Neural cell (in vitro differentiated cells): Measurements from ENCODE around the gene AFDN. TPM values are rescaled to one million over a fixed set of nuclear protein-coding genes. Genes with fewer than 3 reads are reported as not detected.

Experiments used
- H2AFZ ChIP-seq: fragments of 200-600, 300-800 bp; sonication (generic), shearing (Covaris generic); 2 replicates; pipeline ENCODE4 v1.6.0; 2014; ENCODE audit warnings: low read depth, mild to moderate bottlenecking, antibody characterized with exemption, low read length, moderate library complexity
- H3F3A ChIP-seq: fragments of 200-600 bp; shearing (Covaris generic); 2 replicates; pipeline ENCODE4 v1.6.1; 2016; ENCODE audit warnings: mild to moderate bottlenecking, moderate library complexity, mixed read lengths, antibody characterized with exemption, low read length; ENCODE audit not compliant: insufficient read depth, poor library complexity, severe bottlenecking
- H3K27ac ChIP-seq: fragments of 200-600, 300-800 bp; sonication (generic), shearing (Covaris generic); 2 replicates; pipeline ENCODE4 v1.5.1; 2014; ENCODE audit warnings: mild to moderate bottlenecking, low read length, moderate library complexity
- H3K27me3 ChIP-seq: fragments of 300-800, 200-600 bp; sonication (generic), shearing (Covaris generic); 2 replicates; pipeline ENCODE4 v1.6.0; 2014; ENCODE audit warnings: mild to moderate bottlenecking, low read depth, low read length, moderate library complexity; ENCODE audit not compliant: insufficient read depth
- H3K36me3 ChIP-seq: fragments of 300-800, 200-600 bp; sonication (generic), shearing (Covaris generic); 2 replicates; pipeline ENCODE4 v1.5.1; 2014; ENCODE audit warnings: mild to moderate bottlenecking, antibody characterized with exemption, low read length, moderate library complexity; ENCODE audit not compliant: insufficient read depth
- H3K4me2 ChIP-seq: fragments of 300-800, 200-600 bp; sonication (generic), shearing (Covaris generic); 2 replicates; pipeline ENCODE4 v1.6.0; 2014; ENCODE audit warnings: mild to moderate bottlenecking, low read length
- H3K4me3 ChIP-seq: fragments of 300-800, 200-600 bp; sonication (generic), shearing (Covaris generic); 2 replicates; pipeline ENCODE4 v1.5.1; 2014; ENCODE audit warnings: mild to moderate bottlenecking, low read length, moderate library complexity
- H3K79me2 ChIP-seq: fragments of 200-600 bp; shearing (Covaris generic); replicated peaks from 2 replicates; pipeline ENCODE4 v1.6.0; 2014; ENCODE audit warnings: mild to moderate bottlenecking, low read length, moderate library complexity; ENCODE audit not compliant: insufficient read depth
- H3K9ac ChIP-seq: fragments of 300-800, 200-600 bp; sonication (generic), shearing (Covaris generic); 2 replicates; pipeline ENCODE4 v1.6.1; 2016; ENCODE audit warnings: mild to moderate bottlenecking, low read length, mixed read lengths
- H3K9me2 ChIP-seq: fragments of 200-600 bp; shearing (Covaris generic); 2 replicates; pipeline ENCODE4 v1.6.1; 2016; ENCODE audit warnings: mild to moderate bottlenecking, low read length, mixed read lengths; ENCODE audit not compliant: insufficient read depth
- H3K9me3 ChIP-seq: fragments of 200-600, 300-800 bp; sonication (generic), shearing (Covaris generic); 2 replicates; pipeline ENCODE4 v1.6.1; 2016; ENCODE audit warnings: mild to moderate bottlenecking, mixed run types, low read length, moderate library complexity, mixed read lengths
- H4K20me1 ChIP-seq: fragments of 200-600 bp; shearing (Covaris generic); 2 replicates; pipeline ENCODE4 v1.6.1; 2016; ENCODE audit warnings: mild to moderate bottlenecking, mixed run types; ENCODE audit not compliant: insufficient read depth
- CTCF ChIP-seq: fragments of 450-650 bp; IDR thresholded peaks from 2 replicates; pipeline ENCODE4 v1.5.1; 2014; ENCODE audit warnings: antibody characterized with exemption, mild to moderate bottlenecking, moderate library complexity; ENCODE audit not compliant: poor library complexity, severe bottlenecking
- EP300 ChIP-seq: fragments of 450-650 bp; conservative IDR thresholded peaks from 2 replicates; pipeline ENCODE4 v1.6.1; 2014; ENCODE audit warnings: antibody characterized with exemption, mild to moderate bottlenecking, moderate library complexity; ENCODE audit not compliant: poor library complexity, severe bottlenecking
- EZH2 ChIP-seq: fragments of 200-600, 300-800 bp; shearing (Covaris generic), sonication (generic); IDR thresholded peaks from 2 replicates; pipeline ENCODE4 v1.6.1; 2014; ENCODE audit warnings: antibody characterized with exemption, low read length, borderline replicate concordance, mild to moderate bottlenecking; ENCODE audit not compliant: insufficient read depth, poor library complexity, severe bottlenecking
- MXI1 ChIP-seq: fragments of 450-650 bp; conservative IDR thresholded peaks from 2 replicates; pipeline ENCODE4 v1.6.1; 2014; ENCODE audit warnings: antibody characterized with exemption, mild to moderate bottlenecking; ENCODE audit not compliant: poor library complexity, severe bottlenecking
- POLR2AphosphoS5 ChIP-seq: IDR thresholded peaks from 2 replicates; pipeline ENCODE4 v1.6.1; 2012
- RAD21 ChIP-seq: fragments of 450-650 bp; conservative IDR thresholded peaks from 2 replicates; pipeline ENCODE4 v1.6.1; 2014; ENCODE audit warnings: antibody characterized with exemption, mild to moderate bottlenecking, moderate library complexity
- REST ChIP-seq: IDR thresholded peaks from 2 replicates; pipeline ENCODE4 v1.6.1; 2012; ENCODE audit warnings: borderline replicate concordance
- SMC3 ChIP-seq: fragments of 450-650 bp; conservative IDR thresholded peaks from 2 replicates; pipeline ENCODE4 v1.6.1; 2014; ENCODE audit warnings: antibody characterized with exemption, mild to moderate bottlenecking, moderate library complexity; ENCODE audit not compliant: poor library complexity
- TAF1 ChIP-seq: IDR thresholded peaks from 2 replicates; pipeline ENCODE4 v1.6.1; 2012; ENCODE audit warnings: low read depth
- polyA plus RNA-seq: library from polyadenylated mRNA; depleted of rRNA; stranded (reverse); fragments of >200 nt; gene quantifications from 2 replicates; pipeline ENCODE4 v1.2.3, GENCODE V29; 2014

AFDN gene
- polyA plus RNA-seq, 1 donor from 2014 or later, result 193 TPM

GRCh38 chr6:167831281-167831828 is 4.6 kb downstream of the AFDN start:
- Histone ChIP-seq H3F3A (no peaks in the 10 kb centered on the region), H3K9me2 (no peaks in the 10 kb centered on the region), H3K27ac (no peak overlapping the region), H3K4me3 (peak overlapping the region; percentile 91), H3K9me3 (no peaks in the 10 kb centered on the region), H3K9ac (no peak overlapping the region), H2AFZ (no peak overlapping the region), H4K20me1 (peaks cover 16% of the 10 kb centered on the region), H3K36me3 (no peaks in the 10 kb centered on the region), H3K79me2 (peaks cover 90% of the 10 kb centered on the region), H3K27me3 (no peaks in the 10 kb centered on the region), H3K4me2 (no peak overlapping the region)
- TF ChIP-seq TAF1 (no peak), EP300 (no peak), CTCF (no peak), REST (no peak), MXI1 (no peak), RAD21 (no peak), EZH2 (no peak), SMC3 (no peak), POLR2AphosphoS5 (no peak)

GRCh38 chr6:167832497-167833395 is 6.0 kb downstream of the AFDN start:
- H3K27ac ChIP-seq, result no peak overlapping the region
- no peaks in the 10 kb centered on the region for H3F3A ChIP-seq
- TF ChIP-seq CTCF (no peak), REST (no peak), SMC3 (no peak), RAD21 (no peak), EZH2 (no peak), TAF1 (no peak)
- H3K36me3 ChIP-seq, result no peaks in the 10 kb centered on the region
- H4K20me1 ChIP-seq, result peaks cover 16% of the 10 kb centered on the region
- H3K9me3 ChIP-seq, result no peaks in the 10 kb centered on the region
- no peak overlapping the region for H2AFZ ChIP-seq
- H3K4me2 ChIP-seq, result no peak overlapping the region
- no peak overlapping the region for H3K4me3 ChIP-seq
- H3K79me2 ChIP-seq, result peaks cover 100% of the 10 kb centered on the region
- H3K9ac ChIP-seq, result no peak overlapping the region
- H3K9me2 ChIP-seq, result no peaks in the 10 kb centered on the region
- H3K27me3 ChIP-seq, result no peaks in the 10 kb centered on the region
